GM23248 (cell line): ENCODE measurements around the gene CDH4.

ENCODE experiments used
- EZH2 ChIP-seq: fragments of 200-600 bp; sonication (generic); IDR thresholded peaks from 2 replicates; pipeline ENCODE4 v1.6.1; 2018; ENCODE audit warnings: antibody characterized with exemption, mild to moderate bottlenecking; ENCODE audit not compliant: insufficient read depth, poor library complexity, severe bottlenecking
- EZH2phosphoT487 ChIP-seq: fragments of 200-600 bp; sonication (generic); IDR thresholded peaks from 2 replicates; pipeline ENCODE4 v1.6.1; 2018; ENCODE audit warnings: antibody characterized with exemption, moderate library complexity, mild to moderate bottlenecking, low read depth; ENCODE audit not compliant: insufficient read depth

- no peak for TF ChIP-seq EZH2phosphoT487
- TF ChIP-seq EZH2, result no peak
Measured at GRCh38 chr20:61985096-61985495, 733.0 kb downstream of the CDH4 start.
